ENCODE data around the gene GFM1.

DNA sequence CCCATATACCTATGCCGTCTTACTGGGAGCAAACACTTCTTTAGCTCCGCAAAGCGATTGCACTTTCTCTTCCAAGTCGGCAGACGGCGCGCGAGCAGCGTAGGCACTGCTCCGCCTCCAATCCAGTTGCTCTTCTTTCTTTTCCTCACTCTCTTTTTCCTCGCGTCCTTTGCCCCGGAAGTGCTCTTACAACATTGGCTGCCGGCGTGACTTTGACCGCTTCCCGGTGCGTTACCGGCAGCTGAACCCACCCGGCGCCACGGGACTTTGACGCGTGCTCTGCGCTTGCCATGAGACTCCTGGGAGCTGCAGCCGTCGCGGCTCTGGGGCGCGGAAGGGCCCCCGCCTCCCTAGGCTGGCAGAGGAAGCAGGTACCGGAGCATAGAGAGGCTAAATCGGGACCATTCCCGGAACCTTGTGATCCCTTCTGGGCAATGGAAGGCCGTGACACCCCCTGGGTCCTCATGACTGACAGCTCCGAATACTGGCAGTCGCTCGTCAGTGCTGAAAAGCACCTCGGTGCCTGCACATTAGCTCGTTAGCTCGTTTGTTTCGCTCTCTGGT is at the start of gene GFM1:
- TF ChIP-seq, protein P1, sequence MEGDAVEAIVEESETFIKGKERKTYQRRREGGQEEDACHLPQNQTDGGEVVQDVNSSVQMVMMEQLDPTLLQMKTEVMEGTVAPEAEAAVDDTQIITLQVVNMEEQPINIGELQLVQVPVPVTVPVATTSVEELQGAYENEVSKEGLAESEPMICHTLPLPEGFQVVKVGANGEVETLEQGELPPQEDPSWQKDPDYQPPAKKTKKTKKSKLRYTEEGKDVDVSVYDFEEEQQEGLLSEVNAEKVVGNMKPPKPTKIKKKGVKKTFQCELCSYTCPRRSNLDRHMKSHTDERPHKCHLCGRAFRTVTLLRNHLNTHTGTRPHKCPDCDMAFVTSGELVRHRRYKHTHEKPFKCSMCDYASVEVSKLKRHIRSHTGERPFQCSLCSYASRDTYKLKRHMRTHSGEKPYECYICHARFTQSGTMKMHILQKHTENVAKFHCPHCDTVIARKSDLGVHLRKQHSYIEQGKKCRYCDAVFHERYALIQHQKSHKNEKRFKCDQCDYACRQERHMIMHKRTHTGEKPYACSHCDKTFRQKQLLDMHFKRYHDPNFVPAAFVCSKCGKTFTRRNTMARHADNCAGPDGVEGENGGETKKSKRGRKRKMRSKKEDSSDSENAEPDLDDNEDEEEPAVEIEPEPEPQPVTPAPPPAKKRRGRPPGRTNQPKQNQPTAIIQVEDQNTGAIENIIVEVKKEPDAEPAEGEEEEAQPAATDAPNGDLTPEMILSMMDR (IDR thresholded peaks at IDR 0.05 in 4 of 5, conservative IDR thresholded peaks at IDR 0.05 in 1 of 5): peak; percentile 62 to 88 (median 66)
- peak; percentile 76 to 84 for TF ChIP-seq POLR2A (IDR thresholded peaks at IDR 0.05)

Measured in gastrocnemius medialis (tissue), 4 donors.